ENCODE results near the gene SPAG7.

SPAG7 gene

DNA sequence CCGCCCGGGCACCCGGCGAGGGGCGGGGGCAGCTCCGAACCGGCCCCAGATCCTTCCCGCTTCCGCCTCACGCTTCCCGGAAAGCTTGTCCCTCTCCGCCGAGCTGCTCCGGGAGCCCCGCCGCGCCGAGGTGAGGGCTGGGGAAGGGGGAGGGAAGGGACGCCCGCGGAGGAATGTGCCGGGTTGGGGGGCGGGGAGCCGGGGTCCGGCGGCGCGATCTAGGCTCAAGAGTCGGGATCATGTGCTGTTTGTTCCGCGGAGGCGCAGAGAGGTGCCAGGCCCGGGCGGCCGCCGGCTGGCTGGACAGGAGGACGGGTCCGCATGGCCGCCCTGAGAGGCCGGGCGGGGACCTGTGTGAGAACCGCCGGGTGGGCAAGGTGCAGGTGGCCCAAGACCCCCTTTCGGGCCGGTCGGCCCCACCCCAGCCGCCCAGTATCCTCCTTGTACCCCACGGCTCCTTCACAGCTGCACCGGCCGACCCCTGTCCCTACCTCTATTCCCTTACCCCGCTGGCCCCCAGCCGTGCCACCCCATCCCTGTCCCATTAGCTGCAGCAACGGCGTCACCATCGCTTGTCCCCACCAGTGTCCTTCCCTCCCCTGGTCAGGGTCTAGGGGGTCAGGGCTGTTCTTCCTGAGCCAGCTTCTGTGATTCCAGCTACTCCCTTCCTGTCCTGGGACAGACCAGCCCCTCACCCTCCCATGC is 30.6 kb upstream of the SPAG7 start:
- peaks cover 0 to 23% (median 20%) of the 10 kb centered on the region in 5 donors for H3K36me3 ChIP-seq (ENCODE audit: control insufficient read depth in 5 of 5, insufficient read depth in 5 of 5, low read length in 5 of 5)
- peak overlapping the region; percentile 60 for H3K27ac ChIP-seq (ENCODE audit: low read depth, low read length)
- H3K9ac ChIP-seq (ENCODE audit: low read length in 5 of 5) = peak overlapping the region; percentile 68 to 95 (median 92)
- peaks cover 8 to 34% (median 33%) of the 10 kb centered on the region in 5 donors for H3K4me1 ChIP-seq (ENCODE audit: control insufficient read depth in 5 of 5, insufficient read depth in 5 of 5, low read length in 5 of 5)
- H3K9me3 ChIP-seq (ENCODE audit: control insufficient read depth in 5 of 5, low read length in 5 of 5) = no peaks in the 10 kb centered on the region
- H3K4me3 ChIP-seq (ENCODE audit: low read depth in 1 of 5, low read length in 5 of 5) = peak overlapping the region; percentile 79 to 96 (median 93)
- H3K27me3 ChIP-seq (ENCODE audit: control insufficient read depth in 5 of 5, insufficient read depth in 4 of 5, low read length in 5 of 5) = no peaks in the 10 kb centered on the region

DNA sequence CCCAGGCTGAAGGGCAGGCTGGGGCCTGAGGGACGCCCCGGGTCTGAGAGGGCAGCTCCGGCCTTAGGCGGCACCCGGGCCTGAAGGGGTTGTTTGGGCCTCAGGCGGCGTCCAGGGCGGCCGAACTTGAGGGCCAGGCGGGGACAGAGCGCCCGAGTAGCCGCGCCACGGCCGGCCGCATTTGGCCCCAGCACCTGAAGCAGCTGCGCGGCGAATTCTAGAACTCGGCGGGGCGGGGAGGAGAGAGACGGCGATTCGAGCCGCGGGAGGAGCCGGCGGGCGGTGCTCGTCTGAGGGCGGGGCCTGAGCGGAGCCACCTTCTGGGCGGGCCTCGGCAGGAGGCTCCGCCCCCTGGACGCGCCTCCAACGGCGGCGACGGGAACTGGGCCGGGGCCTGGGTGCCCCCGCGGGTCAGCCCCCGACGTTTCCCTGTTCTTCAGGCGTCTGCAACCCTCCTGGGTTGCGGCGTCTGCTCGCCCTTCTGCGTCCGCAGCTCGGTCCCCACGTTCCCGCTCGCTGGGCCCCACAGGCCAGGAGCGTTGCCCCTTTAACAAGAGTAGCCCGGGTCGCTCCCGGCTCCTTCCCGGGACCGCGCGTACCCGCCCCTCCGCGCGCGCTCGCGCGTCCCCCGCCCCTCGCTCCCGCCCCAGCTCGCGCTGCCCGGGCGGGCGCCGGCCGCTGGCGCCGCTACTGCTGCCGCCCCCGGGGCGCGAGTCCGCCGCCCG is 29.8 kb upstream of the SPAG7 start, which contains the start of the genes INCA1 and KIF1C:
Gene INCA1, minus strand, starts transcription at position 221 of the 725 bp plus-strand sequence. CDS start 3,085 bp downstream, outside the sequence.
Gene KIF1C, plus strand, starts transcription at position 649 of the 725 bp plus-strand sequence. CDS start 2,297 bp downstream, outside the sequence.
- peaks cover 0 to 19% (median 15%) of the 10 kb centered on the region in 5 donors for H3K36me3 ChIP-seq (ENCODE audit: control insufficient read depth in 5 of 5, insufficient read depth in 5 of 5, low read length in 5 of 5)
- peak within 1 kb of the TSS; percentile 76 for H3K27ac ChIP-seq (ENCODE audit: low read depth, low read length)
- H3K4me1 ChIP-seq (ENCODE audit: control insufficient read depth in 5 of 5, insufficient read depth in 5 of 5, low read length in 5 of 5) = peaks cover 8 to 34% (median 33%) of the 10 kb centered on the region in 5 donors
- H3K9me3 ChIP-seq (ENCODE audit: control insufficient read depth in 5 of 5, low read length in 5 of 5) = no peaks in the 10 kb centered on the region
- peak within 1 kb of the TSS; percentile 68 to 95 (median 92) for H3K9ac ChIP-seq (ENCODE audit: low read length in 5 of 5)
- no peaks in the 10 kb centered on the region for H3K27me3 ChIP-seq (ENCODE audit: control insufficient read depth in 5 of 5, insufficient read depth in 4 of 5, low read length in 5 of 5)
- H3K4me3 ChIP-seq (ENCODE audit: low read depth in 1 of 5, low read length in 5 of 5) = peak within 1 kb of the TSS; percentile 79 to 96 (median 93)

DNA sequence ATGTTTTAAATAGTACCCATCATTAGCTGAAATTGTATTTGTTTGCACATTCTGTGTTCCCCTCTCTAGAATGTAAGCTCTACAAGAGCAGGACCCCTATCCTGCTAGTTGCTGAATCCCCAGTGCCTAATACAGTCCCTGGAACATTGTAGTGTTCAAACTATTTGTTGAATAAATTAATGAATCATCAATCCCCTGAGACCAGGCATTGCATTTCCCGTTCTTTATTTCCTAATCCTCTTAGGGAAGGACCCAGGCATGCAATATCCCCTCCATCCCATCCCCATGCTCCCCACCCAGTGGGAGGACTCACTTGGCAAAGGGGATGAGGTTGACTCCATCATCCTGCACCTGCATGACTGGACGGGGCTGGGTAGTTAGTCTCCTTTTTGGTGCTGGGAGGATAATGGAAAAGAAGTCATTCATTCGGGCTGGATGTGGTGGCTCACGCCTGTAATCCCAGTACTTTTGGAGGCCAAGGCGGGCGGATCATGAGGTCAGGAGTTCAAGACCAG is 26.5 kb upstream of the SPAG7 start:
- H3K36me3 ChIP-seq (ENCODE audit: control insufficient read depth in 5 of 5, insufficient read depth in 5 of 5, low read length in 5 of 5) = no peaks in the 10 kb centered on the region
- no peaks in the 10 kb centered on the region for H3K27me3 ChIP-seq (ENCODE audit: control insufficient read depth in 5 of 5, insufficient read depth in 4 of 5, low read length in 5 of 5)
- H3K4me3 ChIP-seq (ENCODE audit: low read depth in 1 of 5, low read length in 5 of 5) = no peak overlapping the region
- H3K9me3 ChIP-seq (ENCODE audit: control insufficient read depth in 5 of 5, low read length in 5 of 5) = no peaks in the 10 kb centered on the region
- H3K27ac ChIP-seq (ENCODE audit: low read depth, low read length) = no peak overlapping the region
- H3K4me1 ChIP-seq (ENCODE audit: control insufficient read depth in 5 of 5, insufficient read depth in 5 of 5, low read length in 5 of 5) = peaks cover 3 to 19% (median 17%) of the 10 kb centered on the region in 5 donors
- no peak overlapping the region for H3K9ac ChIP-seq (ENCODE audit: low read length in 5 of 5)

DNA sequence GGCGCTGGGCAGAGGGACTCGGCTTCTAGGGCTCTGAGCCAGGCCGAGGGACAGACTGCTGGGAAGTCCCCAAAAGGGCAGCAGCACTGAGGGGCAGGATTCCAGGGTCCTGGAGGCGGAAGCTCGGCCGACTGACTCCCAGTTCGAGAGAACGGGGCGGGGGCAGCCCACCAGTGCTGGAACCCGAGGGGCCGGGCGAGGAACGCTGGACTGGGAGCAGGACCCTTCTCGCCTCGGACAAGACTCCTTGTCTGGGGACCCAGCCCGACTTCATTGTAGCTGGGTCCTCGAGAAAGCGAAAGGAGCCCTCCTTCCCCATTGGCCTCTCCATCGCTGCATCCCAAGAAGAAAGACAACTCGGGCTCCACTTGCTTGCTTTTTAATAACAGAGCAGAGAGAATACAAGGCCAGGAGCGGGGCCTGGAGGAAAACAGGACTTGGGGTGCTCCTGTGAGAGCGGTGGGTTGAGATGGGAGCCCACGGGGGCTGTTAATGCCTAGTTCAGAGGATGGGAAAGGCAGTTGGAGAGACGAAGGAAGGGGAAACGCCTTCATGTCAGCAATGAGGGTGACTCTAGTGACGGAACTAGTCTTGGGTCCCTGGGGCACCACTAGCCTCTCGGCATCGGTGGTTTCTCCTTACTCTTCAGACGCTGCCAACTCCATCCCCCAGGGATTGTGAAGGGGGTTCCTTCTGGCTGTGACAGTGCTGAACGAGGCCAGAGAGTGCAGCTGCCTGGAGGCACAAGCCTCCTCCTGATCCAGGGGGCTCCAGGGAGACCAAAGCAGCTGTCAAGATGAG is 20.4 kb upstream of the SPAG7 start:
- peaks cover 0 to 11% (median 6%) of the 10 kb centered on the region in 5 donors for H3K36me3 ChIP-seq (ENCODE audit: control insufficient read depth in 5 of 5, insufficient read depth in 5 of 5, low read length in 5 of 5)
- peak overlapping the region; percentile 32 to 95 (median 87) for H3K9ac ChIP-seq (ENCODE audit: low read length in 5 of 5)

DNA sequence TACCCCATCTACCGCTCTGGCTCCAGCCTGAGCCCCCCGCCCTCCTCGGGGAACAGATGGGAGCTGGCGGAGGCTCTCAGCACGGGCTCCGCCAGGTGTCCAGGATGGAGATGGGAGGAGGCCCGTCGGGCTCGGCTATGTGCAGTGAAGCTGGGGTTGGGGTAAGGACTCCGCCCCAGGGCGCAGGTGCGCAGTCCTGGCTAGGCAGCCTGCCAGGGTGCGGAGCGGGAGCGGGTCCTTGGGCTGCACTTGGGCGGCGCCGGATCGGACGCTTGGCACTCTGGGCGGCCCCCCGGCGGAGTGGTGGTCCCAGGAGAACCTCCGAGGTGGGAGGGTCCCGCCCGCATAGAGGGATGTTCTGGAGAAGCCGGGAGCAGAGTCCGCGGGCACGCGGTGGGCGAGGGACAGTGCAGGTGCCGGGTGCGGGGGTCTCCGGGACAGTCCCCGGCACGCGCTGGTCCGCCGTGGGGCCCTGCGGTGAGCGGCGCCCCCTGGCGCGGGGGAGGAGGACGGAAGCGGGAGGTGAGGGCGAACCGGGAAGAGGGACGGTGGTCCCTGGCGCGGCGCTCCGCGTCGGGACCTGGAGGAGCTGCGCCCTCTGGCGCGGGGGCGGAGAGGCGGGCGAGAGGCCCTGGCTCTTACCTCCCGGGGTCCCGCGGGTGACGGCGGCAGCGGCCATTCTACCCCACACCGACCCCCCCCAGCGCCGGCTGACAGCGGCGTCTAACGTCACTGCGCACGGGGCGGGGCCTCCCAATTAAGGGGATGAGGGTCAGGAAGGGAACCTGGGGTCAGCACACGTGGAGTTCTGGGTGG is 19.5 kb upstream of the SPAG7 start, which contains the start of gene CAMTA2:
Gene CAMTA2, minus strand, starts transcription at position 725 of the 816 bp plus-strand sequence. CDS start 1,453 bp downstream, outside the sequence.
- no peaks in the 10 kb centered on the region for H3K9me3 ChIP-seq (ENCODE audit: control insufficient read depth in 5 of 5, low read length in 5 of 5)
- peak within 1 kb of the TSS; percentile 97 for H3K27ac ChIP-seq (ENCODE audit: low read depth, low read length)
- no peaks in the 10 kb centered on the region for H3K27me3 ChIP-seq (ENCODE audit: control insufficient read depth in 5 of 5, insufficient read depth in 4 of 5, low read length in 5 of 5)
- peak within 1 kb of the TSS; percentile 85 to 94 (median 91) for H3K4me3 ChIP-seq (ENCODE audit: low read depth in 1 of 5, low read length in 5 of 5)
- peaks cover 0 to 19% (median 14%) of the 10 kb centered on the region in 5 donors for H3K36me3 ChIP-seq (ENCODE audit: control insufficient read depth in 5 of 5, insufficient read depth in 5 of 5, low read length in 5 of 5)
- peaks cover 4 to 31% (median 26%) of the 10 kb centered on the region in 5 donors for H3K4me1 ChIP-seq (ENCODE audit: control insufficient read depth in 5 of 5, insufficient read depth in 5 of 5, low read length in 5 of 5)
- peak within 1 kb of the TSS; percentile 43 to 95 (median 87) for H3K9ac ChIP-seq (ENCODE audit: low read length in 5 of 5)

More for the DNA sequence above, 20.4 kb upstream of the SPAG7 start:
- Histone ChIP-seq H3K4me1 (ENCODE audit: control insufficient read depth in 5 of 5, insufficient read depth in 5 of 5, low read length in 5 of 5) (peaks cover 4 to 31% (median 26%) of the 10 kb centered on the region in 5 donors), H3K4me3 (ENCODE audit: low read depth in 1 of 5, low read length in 5 of 5) (peak overlapping the region; percentile 85 to 94 (median 91)), H3K27me3 (ENCODE audit: control insufficient read depth in 5 of 5, insufficient read depth in 4 of 5, low read length in 5 of 5) (no peaks in the 10 kb centered on the region), H3K27ac (ENCODE audit: low read depth, low read length) (peak overlapping the region; percentile 97), H3K9me3 (ENCODE audit: control insufficient read depth in 5 of 5, low read length in 5 of 5) (no peaks in the 10 kb centered on the region)

DNA sequence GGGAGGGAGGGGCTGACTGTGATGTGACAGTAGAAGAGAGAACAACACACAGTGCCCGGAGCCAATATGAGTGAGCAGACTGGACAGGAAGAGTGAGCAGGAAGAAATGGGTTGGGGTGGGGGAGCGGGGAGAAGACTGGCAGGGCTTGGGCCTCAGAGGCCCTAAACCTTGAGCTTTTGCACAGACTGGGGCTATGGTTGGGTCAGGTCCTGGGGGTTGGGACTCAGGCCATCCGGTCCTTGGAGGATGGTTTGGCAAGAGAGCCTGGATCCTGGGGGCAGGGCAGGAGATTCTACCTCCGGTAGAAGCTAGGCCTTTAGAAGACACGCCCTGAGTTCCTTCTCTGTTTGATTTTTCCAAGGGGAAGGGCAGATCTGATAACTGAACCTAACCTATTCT is 18.8 kb upstream of the SPAG7 start:
- peak overlapping the region; percentile 97 for H3K27ac ChIP-seq (ENCODE audit: low read depth, low read length)
- H3K36me3 ChIP-seq (ENCODE audit: control insufficient read depth in 5 of 5, insufficient read depth in 5 of 5, low read length in 5 of 5) = peaks cover 0 to 26% (median 20%) of the 10 kb centered on the region in 5 donors
- H3K27me3 ChIP-seq (ENCODE audit: control insufficient read depth in 5 of 5, insufficient read depth in 4 of 5, low read length in 5 of 5) = no peaks in the 10 kb centered on the region
- peak overlapping the region; percentile 70 to 91 (median 88) for H3K4me3 ChIP-seq (ENCODE audit: low read depth in 1 of 5, low read length in 5 of 5)
- no peaks in the 10 kb centered on the region for H3K9me3 ChIP-seq (ENCODE audit: control insufficient read depth in 5 of 5, low read length in 5 of 5)
- H3K9ac ChIP-seq (ENCODE audit: low read length in 5 of 5) = peak overlapping the region; percentile 43 to 95 (median 87)
- peaks cover 4 to 31% (median 26%) of the 10 kb centered on the region in 5 donors for H3K4me1 ChIP-seq (ENCODE audit: control insufficient read depth in 5 of 5, insufficient read depth in 5 of 5, low read length in 5 of 5)

DNA sequence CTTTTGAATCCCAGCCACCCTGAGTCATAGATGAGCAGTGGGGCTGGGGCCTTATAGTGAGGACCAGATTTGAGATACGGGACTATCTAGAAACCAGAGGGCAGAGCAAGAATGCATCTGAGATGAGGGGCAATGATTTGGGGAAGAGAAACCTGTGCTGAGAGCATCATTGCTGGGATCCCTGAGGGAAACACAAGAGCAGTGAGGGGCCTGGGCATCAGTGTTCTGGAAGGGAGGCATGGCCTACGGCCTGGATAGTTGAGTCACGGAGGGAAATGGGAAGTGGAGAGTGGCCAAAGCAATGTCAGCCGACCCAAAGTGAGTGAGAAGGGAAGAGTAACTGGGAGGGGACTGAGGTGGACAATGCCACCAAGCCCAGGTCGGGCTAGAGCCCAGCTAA is 14.7 kb upstream of the SPAG7 start:
- Histone ChIP-seq H3K27ac (ENCODE audit: low read depth, low read length) (no peak overlapping the region), H3K9ac (ENCODE audit: low read length in 5 of 5) (no peak overlapping the region), H3K9me3 (ENCODE audit: control insufficient read depth in 5 of 5, low read length in 5 of 5) (no peaks in the 10 kb centered on the region), H3K27me3 (ENCODE audit: control insufficient read depth in 5 of 5, insufficient read depth in 4 of 5, low read length in 5 of 5) (no peaks in the 10 kb centered on the region), H3K4me3 (ENCODE audit: low read depth in 1 of 5, low read length in 5 of 5) (no peak overlapping the region), H3K36me3 (ENCODE audit: control insufficient read depth in 5 of 5, insufficient read depth in 5 of 5, low read length in 5 of 5) (peaks cover 5 to 54% (median 44%) of the 10 kb centered on the region in 5 donors), H3K4me1 (ENCODE audit: control insufficient read depth in 5 of 5, insufficient read depth in 5 of 5, low read length in 5 of 5) (peaks cover 4 to 43% (median 34%) of the 10 kb centered on the region in 5 donors)

DNA sequence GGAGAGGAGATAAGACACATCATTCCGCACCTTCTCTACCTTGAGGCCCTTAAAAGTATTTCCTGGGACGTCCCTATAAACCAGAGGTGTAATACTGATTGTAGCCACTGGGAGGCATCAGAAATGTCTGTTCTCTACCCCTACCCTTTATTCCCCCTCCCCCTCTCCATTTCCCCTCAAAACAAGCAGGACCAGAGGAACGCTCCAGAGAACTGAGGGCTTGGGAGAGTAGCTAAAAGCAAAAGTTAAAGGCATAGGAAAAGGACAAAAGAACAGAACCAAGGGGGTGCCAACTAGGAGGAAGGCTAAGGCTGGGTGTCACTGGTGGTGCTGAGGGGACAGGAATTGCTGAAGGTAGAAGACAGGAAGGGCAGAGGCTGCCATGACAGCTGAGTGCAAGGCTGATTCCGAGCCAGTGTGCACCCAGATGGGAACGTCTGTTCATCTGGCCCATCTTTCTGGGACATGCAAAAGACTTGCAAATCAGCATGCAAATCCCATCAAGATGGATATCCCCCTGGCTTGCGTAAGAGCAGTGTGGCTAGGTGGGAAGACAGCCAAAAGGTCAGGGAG is 13.1 kb upstream of the SPAG7 start:
- Histone ChIP-seq H3K9ac (ENCODE audit: low read length in 5 of 5) (no peak overlapping the region), H3K9me3 (ENCODE audit: control insufficient read depth in 5 of 5, low read length in 5 of 5) (no peaks in the 10 kb centered on the region), H3K36me3 (ENCODE audit: control insufficient read depth in 5 of 5, insufficient read depth in 5 of 5, low read length in 5 of 5) (peaks cover 5 to 65% (median 51%) of the 10 kb centered on the region in 5 donors), H3K27me3 (ENCODE audit: control insufficient read depth in 5 of 5, insufficient read depth in 4 of 5, low read length in 5 of 5) (no peaks in the 10 kb centered on the region), H3K4me1 (ENCODE audit: control insufficient read depth in 5 of 5, insufficient read depth in 5 of 5, low read length in 5 of 5) (peaks cover 2 to 29% (median 20%) of the 10 kb centered on the region in 5 donors), H3K4me3 (ENCODE audit: low read depth in 1 of 5, low read length in 5 of 5) (peak overlapping the region in 1 of 5 donors; percentile 20), H3K27ac (ENCODE audit: low read depth, low read length) (no peak overlapping the region)
